Measurements from ENCODE around the gene GYG2.
A peak's percentile ranks its signal among the peaks of the same experiment; 100 is the strongest.
"Not testable (repeated sequence)": the region's sequence is repeated elsewhere in the genome, so short reads cannot be mapped to it uniquely, and the experiment has no call there.

GYG2 gene

DNA sequence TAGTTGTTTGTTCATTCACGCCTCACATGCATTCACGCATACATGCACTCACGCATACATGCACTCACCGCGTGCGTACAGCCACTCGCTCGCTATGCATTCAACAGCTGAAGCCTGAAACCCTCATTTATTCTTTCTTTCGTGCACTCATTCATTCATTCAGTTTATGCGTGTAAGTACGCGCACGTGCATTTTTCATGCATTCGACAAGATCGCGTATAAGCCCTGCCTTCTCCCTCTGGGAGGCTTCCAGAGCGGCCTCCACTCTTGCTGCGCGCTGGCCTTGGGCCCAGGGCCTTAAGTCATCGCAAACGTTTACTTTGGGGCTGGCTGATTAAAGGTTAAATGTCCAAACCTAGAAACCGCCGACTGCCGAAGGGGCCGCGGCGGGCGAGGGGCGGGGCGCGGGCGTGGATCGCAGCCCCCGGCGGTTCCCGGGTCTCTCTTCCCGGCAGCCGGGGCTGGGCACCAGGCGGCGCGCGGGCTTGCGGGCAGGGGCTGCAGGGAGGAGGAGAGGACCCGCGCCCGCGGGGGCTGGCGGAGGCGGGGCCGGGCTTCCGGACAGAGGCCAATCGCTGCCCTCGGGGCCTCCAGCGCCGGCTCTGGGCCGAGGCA is at the start of gene GYG2:
TSS of gene GYG2 (plus strand) at position 587 of the 615 bp plus-strand sequence. CDS start 1,259 bp downstream, outside the sequence.
- DNase-seq = peak in 1 of 51 donors; percentile 3

DNA sequence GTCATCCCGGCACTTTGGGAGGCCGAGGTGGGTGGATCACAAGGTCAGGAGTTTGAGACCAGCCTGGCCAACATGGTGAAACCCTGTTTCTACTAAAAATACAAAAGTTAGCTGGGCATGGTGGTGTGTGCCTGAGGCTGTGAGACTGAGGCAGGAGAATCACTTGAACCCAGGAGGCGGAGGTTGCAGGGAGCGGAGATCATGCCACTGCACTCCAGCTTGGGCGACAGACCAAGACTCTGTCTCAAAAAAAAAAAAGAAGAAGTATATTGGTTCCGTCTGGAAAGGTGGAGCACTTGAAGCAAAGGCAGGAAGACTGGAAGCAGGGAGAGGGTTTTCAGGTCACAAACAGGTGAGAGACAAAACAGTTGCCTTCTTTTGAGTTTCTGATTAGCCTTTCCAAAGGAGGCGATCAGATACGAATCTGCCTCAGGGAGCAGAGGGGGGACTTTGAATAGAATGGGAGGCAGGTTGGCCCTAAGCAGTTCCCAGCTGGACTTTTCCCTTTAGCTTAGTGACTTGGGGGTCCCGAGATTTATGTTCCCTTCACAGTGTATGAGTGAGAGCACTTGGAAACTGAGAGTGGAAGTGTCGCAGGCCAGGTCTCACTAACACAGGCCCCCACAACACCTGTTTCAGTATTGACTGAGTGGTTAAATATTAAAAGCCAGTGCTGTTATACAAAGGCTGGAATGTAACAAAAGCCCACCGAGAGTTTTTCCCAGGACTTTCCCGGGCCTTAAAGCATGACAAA is 48.1 kb upstream of the GYG2 start:
- DNase-seq = not testable (repeated sequence)

DNA sequence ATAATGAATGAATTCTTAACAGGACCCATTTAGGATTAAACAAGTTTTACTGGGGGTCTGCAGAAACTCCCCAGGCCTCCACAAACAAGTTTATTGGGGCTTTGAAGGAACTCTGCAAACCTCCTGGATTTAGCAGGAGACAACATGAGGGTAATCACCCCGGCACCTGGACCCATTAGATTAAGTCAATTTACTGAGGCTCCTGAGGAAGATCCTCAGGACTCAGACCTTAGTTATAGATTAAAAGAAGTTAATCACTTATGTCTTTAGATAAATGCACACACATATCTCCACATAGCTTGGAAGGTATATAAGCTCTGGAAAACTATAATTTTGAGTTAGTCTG is 47.5 kb upstream of the GYG2 start:
- no peak for DNase-seq

DNA sequence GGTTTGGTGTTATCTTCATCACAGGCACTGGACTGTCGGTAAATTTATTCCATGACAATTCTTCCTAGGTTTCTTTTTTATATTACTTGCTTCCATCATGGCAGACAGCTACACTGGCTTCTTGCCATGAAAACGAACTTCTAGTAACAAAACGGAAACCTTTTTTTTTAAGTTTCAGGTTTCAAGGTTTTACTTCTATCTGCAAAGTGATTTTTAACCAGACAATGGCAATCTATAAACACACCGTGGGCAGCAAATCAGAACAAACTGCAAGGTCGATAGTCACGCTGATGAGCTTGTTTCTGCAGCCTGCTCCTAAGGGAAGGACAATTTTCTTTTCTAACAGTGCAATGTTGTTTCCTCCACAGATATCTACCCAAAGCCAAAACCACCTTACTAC is 47.0 kb upstream of the GYG2 start:
- no peak for DNase-seq

DNA sequence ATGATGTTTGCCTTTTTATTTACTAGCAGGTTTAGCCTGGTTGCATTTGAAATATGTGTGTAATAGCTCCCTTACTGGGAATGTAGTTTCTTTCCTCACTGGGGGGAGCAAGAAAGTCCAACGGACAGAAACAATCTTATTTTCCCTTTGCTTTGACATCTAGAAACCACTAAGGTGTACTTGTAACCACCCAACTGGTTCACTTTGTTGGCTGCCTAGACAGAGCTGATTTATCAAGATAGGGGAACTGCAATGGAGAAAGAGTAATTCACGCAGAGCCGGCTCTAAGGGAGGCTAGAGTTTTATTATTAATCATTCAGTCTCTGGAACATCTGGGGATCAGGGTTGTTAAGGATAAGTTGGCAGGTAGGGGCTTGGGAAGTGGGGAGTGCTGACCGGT is 46.6 kb upstream of the GYG2 start:
- DNase-seq = no peak

DNA sequence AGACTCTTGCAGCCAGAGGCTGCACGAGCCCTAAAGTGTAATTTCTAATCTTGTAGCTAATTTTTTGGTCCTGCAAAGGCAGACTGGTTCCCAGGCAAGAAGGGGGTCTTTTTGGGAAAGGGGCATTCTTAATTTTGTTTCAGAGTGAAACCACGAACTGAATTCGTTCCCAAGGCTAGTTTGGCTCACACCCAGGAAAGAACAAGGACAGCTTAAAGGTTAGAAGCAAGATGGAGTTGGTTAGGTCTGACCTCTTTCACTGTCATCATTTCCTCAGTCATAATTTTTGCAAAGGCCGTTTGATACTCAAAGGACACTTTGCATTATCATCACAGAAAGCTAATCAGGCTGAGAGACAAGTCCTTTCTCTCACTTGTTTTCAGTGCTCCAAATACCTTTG is 46.0 kb upstream of the GYG2 start:
- DNase-seq = no peak

DNA sequence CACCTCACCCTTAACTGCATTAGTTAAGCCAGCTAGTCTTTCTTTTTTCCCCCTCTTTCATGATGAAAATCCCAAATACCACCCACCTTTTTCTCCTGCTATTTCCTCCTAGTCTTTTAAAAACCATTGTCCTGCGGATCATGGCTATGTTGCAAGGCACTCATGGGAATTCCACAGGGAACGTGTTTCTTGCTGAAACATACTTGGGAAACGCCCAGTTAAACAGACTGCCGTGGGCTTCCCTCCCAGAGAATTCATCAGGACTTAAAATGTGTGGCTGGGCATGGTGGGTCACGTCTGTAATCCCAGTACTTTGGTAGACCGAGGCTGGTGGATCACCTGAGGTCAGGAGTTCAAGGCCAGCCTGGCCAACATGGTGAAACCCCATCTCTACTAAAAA is 44.7 kb upstream of the GYG2 start:
- no peak for DNase-seq

DNA sequence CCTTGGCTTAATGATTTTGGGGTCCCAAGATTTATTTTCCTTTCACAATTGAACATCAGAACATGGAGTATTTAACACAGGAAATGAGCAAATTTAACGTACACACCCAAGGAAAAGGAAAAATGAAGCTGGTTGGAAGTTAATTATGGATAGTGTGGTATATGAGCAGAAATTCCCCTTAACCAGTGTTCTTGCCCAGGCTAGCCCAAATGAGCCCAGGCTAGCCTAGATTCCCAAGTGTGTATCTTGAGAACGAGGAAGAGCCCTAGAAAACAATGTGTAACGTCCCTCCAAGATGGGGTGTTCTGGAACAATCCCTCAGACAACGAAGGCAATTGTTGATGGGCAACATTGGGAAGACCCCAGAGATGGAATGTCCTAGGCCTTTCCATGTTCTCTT is 43.2 kb upstream of the GYG2 start:
- no peak for DNase-seq

DNA sequence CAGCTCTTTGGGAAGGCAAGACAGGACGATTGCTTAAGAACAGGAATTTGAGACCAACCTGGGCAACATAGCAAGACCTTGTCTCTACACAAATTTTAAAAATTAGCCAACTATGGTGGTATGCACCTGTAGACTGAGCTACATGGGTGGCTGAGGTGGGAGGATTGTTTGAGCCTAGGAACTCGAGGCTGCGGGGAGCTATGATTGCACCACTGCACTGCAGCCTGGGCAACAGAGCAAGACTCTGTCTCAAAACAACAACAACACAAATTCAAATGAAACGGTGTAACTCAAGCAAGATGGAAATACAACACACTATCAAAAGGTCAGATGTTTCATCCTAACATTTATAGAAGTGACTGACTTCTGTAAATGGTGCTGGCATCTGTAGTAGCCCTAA is 39.8 kb upstream of the GYG2 start:
- no peak for DNase-seq

DNA sequence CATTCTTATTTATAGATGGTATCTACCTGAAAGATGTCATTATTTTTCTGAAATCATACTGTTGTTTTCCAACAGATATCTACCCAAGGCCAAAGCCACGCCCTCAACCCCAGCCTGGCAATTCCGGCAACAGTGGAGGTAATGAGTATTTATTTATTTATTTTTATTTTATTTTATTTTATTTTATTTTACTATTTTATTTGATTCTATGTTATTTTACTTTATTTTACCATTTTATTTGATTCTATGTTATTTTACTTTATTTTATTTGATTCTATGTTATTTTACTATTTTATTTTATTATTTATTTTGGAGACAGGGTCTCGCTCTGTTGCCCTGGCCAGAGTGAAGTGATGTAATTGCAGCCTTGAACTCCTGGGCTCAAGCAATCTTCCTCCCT is 39.2 kb upstream of the GYG2 start:
- no peak for DNase-seq

DNA sequence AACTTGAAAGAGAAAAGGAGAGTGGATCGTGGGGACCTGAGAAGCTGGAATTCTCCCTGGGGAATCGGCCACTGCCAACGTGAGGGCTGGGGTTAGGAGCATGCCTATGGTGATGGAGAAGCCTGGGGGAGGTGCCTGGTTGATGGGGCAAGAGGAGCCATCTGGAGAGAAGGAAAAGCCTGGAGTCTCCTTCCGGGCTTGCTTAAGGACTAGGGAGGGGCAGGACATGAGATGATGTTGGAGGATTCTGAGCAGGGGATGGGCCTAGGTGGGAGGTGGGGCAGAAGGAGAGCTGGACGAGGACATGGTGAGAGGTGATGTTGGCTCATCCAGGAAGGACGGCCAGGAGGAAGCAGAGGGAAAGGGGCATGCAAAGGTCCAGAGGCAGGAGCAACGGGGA is 35.0 kb upstream of the GYG2 start:
- DNase-seq = no peak

DNA sequence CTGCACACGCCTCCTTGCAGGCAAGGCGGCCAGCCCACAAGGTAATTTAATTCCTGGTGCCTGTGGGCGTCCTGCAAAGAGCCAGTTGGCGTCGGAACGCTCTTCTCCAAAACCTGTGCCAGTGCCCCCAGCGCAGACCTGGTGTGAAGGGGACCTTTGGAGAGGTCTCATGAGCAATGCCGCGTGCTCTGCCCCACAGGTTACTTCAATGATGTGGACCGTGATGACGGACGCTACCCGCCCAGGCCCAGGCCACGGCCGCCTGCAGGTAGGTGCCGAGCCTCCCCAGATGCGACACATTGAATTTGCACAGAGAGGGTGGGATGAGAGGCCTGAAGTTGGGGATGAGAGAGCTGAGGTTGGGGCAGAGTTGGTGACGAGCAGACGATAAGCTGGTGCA is 34.4 kb upstream of the GYG2 start:
- no peak for DNase-seq

DNA sequence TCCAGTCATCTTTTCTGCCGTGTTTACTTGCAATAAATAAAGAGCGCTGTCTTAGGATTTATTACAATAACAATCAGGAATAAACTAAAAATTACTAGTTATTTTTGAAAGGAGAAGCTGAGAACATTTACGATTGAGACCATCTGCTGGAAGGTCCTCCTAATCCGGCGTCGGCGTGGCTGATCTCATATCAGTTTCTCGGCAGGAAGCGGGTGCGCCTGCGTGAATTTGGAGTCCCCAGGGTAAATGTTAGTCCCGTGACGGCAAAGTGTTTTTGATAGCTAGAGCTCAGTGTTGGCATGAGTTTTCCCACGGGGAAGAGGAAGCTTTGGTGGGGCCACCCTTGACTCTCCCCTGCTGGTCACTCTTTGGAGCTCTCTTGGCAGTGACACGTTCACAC is 31.9 kb upstream of the GYG2 start:
- not testable (repeated sequence) for DNase-seq

DNA sequence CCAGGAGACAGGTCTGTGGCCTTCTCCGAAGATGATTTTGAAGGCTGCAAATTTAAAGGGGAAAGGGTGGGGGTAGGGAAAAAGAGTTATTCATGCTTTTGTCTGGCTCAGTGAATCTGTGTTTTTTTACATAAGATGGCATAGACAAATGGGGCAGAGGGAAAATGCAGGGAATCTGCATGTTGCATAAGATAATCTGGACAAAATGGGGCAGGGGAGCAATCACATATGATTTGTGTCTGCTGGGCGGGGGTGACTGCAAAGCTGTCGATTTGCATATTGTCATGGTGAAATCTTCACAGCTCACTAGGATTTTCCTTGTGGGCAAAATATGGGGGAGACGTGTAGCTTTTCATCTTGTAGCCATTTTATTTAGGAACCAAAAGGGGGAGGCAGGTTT is 29.4 kb upstream of the GYG2 start:
- no peak for DNase-seq

DNA sequence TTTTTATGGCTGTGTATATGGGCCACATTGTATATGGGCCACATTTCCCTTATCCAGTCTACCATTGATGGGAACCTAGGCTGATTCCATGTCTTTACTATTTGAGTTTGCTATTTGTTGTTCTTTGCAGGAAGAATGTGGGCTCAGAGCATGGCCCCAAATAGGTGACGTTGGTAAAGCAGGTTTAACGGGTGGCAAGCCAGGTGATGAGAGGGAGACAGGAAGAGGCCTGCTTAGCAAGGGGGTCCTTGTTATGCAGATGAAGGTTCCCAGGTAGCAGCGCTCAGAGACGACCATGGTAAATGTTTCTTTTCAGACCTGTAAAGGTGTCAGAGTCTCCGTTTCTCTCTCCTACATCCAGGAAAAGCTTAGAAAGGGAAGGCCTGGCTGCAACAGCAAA is 28.8 kb upstream of the GYG2 start:
- not testable (repeated sequence) for DNase-seq

DNA sequence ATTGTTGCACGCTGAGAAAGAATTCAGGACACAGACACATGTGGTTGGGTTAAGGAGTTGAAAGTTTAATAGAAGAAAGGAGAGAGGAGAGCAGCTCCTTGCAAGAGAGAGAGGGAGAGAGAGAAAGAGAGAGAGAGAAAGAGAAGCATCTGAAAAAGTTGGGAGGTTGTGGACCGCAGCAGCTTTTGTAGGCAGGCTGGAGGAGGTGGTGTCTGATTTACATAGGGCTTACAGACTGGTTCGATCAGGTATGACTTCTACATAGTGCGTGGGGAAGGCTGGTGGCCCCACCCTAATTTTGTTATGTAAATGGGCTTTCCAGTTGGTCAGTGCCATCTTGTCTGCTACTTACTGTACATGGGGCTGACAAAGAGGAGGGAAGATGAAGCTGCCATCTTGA is 27.5 kb upstream of the GYG2 start:
- no peak for DNase-seq

DNA sequence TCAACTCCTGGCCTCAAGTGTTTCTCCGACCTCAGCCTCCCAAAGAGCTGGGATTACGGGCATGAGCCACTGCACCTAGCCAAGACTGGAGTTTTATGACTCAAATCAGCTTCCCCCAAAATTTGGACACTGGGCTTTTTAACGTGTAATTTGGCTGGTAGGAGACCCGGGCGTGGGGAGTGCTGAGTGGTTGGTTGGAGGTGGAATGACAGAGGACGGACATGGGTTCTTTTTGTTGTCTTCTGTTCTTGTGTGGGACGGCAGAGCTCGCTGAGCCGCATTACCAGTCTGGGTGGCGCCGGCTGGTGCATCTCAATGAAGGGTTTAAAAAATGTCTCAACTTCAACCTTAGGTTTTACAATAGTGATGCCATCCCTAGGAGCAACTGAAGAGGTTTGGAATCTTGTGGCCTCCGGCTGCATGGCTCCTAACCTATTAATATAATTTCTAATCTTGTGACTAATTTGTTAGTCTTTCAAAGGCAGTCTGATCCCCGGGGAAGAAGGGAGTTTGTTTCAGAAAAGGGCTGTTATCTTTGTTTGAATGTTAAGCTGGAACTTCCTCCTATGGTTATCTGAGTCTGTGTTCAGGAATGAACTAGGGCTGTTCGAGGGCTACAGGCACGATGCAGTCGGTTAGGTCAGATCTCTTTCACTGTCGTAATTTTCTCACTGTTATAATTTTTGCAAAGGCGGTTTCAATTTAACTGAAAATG is 26.2 kb upstream of the GYG2 start:
- DNase-seq = not testable (repeated sequence)

DNA sequence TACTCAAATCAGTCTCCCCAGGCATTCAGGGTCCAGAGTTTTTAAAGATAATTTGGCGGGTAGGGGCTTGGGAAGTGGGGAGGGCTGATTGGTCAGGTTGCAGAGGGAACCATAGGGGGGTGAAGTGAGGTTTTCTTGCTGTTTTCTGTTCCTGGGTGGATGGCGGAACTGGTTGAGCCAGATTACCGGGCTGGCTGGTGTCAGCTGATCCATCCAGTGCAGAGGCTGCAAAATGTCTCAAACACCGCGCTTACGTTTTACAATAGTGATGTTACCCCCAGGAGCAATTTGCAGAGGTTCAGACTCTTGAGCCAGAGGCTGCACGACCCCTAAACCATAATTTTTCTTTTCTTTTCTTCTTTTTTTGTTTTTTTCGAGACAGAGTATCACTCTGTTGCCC is 25.2 kb upstream of the GYG2 start:
- not testable (repeated sequence) for DNase-seq

DNA sequence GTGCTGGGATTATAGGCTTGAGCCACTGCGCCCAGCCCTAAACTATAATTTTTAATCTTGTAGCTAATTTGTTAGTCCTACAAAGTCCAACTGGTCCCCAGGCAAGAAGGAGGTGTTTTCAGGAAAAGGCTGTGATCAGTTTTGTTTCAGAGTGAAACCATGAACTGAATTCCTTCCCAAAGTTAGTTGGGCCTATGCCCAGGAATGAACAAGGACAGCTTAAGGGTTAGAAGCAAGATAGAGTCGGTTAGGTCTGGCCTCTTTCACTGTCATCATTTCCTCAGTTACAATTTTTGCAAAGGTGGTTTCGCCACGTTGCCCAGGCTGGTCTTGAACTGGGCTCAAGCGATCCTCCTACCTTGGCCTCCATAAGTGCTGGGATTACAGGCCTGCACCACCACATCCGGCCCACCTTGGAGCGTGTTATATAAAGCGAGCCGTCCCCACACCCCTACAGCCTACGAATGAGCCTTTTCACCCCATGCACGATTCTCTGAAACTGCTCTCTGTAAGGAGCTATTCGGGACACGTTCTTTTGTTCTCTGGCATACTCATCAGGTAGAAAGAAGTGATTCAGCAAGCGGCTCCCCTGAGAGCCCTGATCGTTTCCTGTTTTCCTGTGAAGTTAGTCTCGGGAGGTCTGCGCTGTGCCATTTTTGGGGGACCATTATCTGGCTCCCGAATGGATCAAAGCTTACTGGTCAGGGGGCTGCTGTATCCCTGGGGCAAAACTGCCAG is 24.5 kb upstream of the GYG2 start:
- DNase-seq = not testable (repeated sequence)

DNA sequence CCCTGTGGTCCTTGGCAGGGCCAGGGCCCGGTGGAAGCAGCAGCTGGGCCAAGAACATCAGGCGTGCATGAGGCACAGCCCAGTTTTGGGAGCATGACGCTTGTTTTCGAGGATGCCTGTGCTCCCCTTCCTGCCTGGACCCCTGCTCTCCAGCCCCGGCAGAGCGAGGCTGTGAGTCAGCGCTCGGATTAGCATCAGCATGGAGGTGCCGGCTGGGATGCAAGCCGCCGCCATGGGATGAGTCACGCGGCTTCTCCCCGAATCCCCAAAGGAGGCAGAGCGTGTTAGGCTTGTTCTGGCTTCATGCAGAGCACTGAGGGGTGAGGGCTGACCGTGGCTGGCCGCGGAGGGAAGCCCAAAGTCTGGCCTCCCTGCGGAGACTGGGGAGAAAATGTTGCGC is 23.9 kb upstream of the GYG2 start:
- DNase-seq = not testable (repeated sequence)

DNA sequence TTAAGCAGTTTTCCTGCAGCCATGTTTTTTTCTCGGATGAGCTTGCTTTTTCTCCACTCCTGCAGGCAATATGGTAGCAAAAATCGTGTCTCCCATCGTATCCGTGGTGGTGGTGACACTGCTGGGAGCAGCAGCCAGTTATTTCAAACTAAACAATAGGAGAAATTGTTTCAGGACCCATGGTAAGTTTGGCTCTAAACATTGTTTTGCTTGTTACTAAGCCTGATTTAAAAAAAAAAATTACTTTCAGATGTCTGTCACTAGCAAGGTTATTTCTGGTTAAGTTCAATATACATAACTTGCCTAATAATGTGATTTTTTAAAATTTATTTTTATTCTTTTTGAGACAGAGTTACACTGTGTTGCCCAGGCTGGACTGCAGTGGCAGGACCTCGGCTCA is 17.5 kb upstream of the GYG2 start:
- DNase-seq = no peak
